ENCODE data around the gene LRFN3.
"Not testable (repeated sequence)": the region's sequence is repeated elsewhere in the genome, so short reads cannot be mapped to it uniquely, and the experiment has no call there.

The LRFN3 gene

GRCh38 chr19:35978832-35979365, 42.7 kb downstream of the LRFN3 start:
- Histone ChIP-seq H3K27me3 (ENCODE audit: control insufficient read depth, insufficient read depth, low read length) (no peaks in the 10 kb centered on the region), H3K9ac (ENCODE audit: low read depth, low read length) (no peak overlapping the region), H3K4me1 (ENCODE audit: control insufficient read depth, insufficient read depth, low read length) (no peaks in the 10 kb centered on the region), H3K4me3 (ENCODE audit: low read depth, low read length) (no peak overlapping the region), H3K36me3 (ENCODE audit: control insufficient read depth, insufficient read depth, low read length) (no peaks in the 10 kb centered on the region), H3K27ac (ENCODE audit: low read depth, low read length) (no peak overlapping the region), H3K9me3 (ENCODE audit: control insufficient read depth, insufficient read depth, low read length) (no peaks in the 10 kb centered on the region)

DNA sequence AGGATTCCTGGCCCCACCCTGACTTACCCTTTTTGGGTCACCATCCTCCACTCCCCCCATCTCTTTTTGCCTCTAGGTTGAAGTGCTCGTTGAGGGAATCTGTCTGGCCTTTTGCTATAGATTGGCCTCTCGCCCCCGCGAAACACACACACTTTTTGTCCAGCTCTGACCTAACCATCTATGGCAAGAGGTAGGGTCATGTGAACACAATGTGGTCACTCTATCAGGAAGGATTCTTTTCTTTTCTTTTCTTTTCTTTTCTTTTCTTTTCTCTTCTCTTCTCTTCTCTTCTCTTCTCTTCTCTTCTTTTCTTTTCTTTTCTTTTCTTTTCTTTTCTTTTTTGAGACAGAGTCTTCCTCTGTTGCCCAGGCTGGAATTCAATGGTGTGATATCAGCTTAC, 44.8 kb downstream of the LRFN3 start:
- H3K27ac ChIP-seq (ENCODE audit: low read depth, low read length); H3K36me3 ChIP-seq (ENCODE audit: control insufficient read depth, insufficient read depth, low read length); H3K9ac ChIP-seq (ENCODE audit: low read depth, low read length); H3K4me3 ChIP-seq (ENCODE audit: low read depth, low read length); H3K9me3 ChIP-seq (ENCODE audit: control insufficient read depth, insufficient read depth, low read length); H3K4me1 ChIP-seq (ENCODE audit: control insufficient read depth, insufficient read depth, low read length); H3K27me3 ChIP-seq (ENCODE audit: control insufficient read depth, insufficient read depth, low read length): not testable (repeated sequence)

GRCh38 chr19:35983177-35983576, 47.0 kb downstream of the LRFN3 start:
- no peaks in the 10 kb centered on the region for H3K9me3 ChIP-seq (ENCODE audit: control insufficient read depth, insufficient read depth, low read length)
- H3K4me3 ChIP-seq (ENCODE audit: low read depth, low read length), result no peak overlapping the region
- peaks cover 14% of the 10 kb centered on the region for H3K27me3 ChIP-seq (ENCODE audit: control insufficient read depth, insufficient read depth, low read length)
- H3K27ac ChIP-seq (ENCODE audit: low read depth, low read length), result no peak overlapping the region
- H3K4me1 ChIP-seq (ENCODE audit: control insufficient read depth, insufficient read depth, low read length), result no peaks in the 10 kb centered on the region
- H3K36me3 ChIP-seq (ENCODE audit: control insufficient read depth, insufficient read depth, low read length), result no peaks in the 10 kb centered on the region
- no peak overlapping the region for H3K9ac ChIP-seq (ENCODE audit: low read depth, low read length)

GRCh38 chr19:35986111-35986510, 49.9 kb downstream of the LRFN3 start:
- Histone ChIP-seq H3K4me1 (ENCODE audit: control insufficient read depth, insufficient read depth, low read length) (no peaks in the 10 kb centered on the region), H3K4me3 (ENCODE audit: low read depth, low read length) (no peak overlapping the region), H3K9ac (ENCODE audit: low read depth, low read length) (no peak overlapping the region), H3K36me3 (ENCODE audit: control insufficient read depth, insufficient read depth, low read length) (no peaks in the 10 kb centered on the region), H3K27ac (ENCODE audit: low read depth, low read length) (no peak overlapping the region), H3K9me3 (ENCODE audit: control insufficient read depth, insufficient read depth, low read length) (no peaks in the 10 kb centered on the region), H3K27me3 (ENCODE audit: control insufficient read depth, insufficient read depth, low read length) (peaks cover 14% of the 10 kb centered on the region)

DNA sequence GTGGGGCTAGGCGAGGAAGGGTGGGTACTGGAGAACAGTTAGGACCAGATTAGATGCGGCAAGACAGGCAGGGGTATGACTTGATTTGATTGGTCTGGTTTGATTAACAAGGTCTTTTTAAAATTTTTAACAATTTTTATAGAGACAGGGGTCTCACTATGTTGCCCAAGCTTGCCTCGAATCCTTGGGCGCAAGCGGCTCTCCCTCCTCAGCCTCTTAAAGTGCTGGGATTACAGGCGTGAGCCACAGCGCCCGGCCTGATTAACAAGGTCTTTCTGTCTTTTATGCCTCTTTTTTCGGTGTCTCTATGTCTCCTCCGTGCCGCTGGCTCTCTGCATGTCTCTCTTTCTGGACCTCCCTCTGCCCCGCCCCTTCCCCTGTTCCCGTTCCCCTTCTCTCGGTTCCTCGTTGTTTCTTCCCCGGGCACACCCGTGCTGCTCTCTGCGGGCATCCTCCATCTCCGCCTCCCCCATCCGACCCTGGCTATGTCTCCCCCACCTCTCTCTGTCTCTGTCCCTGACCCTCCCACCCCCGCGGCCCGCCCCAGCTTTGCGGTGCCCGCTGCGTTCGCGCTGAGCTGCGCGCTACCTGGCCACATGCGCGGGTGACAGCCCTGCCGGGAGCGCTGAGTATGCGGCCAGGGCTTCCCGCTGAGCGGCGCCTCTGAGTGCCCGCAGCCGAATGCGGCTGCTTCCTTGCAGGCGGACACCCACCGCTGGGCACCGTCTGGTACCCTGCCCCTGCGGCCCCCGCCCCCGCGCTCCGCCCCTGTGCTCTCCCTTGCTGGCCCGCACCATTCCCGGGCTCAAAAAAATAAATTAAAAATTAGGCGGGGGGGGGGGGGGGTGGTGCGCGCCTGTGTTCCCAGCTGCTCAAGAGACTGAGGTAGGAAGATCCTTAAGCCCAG, 50.7 kb downstream of the LRFN3 start:
- Histone ChIP-seq H3K9me3 (ENCODE audit: control insufficient read depth, insufficient read depth, low read length) (no peaks in the 10 kb centered on the region), H3K27ac (ENCODE audit: low read depth, low read length) (no peak overlapping the region), H3K4me1 (ENCODE audit: control insufficient read depth, insufficient read depth, low read length) (no peaks in the 10 kb centered on the region), H3K9ac (ENCODE audit: low read depth, low read length) (no peak overlapping the region), H3K4me3 (ENCODE audit: low read depth, low read length) (peak overlapping the region; percentile 55), H3K27me3 (ENCODE audit: control insufficient read depth, insufficient read depth, low read length) (peaks cover 14% of the 10 kb centered on the region), H3K36me3 (ENCODE audit: control insufficient read depth, insufficient read depth, low read length) (no peaks in the 10 kb centered on the region)

DNA sequence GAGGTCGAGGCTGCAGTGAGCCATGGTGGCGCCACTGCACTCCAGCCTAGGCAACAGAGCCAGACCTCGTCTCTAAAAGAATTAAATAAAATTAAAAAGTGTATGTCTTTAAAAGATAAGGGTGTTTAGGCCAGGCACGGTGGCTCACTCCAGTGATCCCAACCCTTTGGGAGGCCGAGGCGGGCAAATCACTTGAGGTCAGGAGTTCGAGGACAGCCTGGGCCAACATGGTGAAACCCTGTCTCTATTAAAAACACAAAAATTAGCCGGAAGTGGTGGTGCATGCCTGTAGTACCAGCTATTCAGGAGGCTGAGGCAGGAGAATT, 51.4 kb downstream of the LRFN3 start:
- H3K9ac ChIP-seq (ENCODE audit: low read depth, low read length), result no peak overlapping the region
- no peaks in the 10 kb centered on the region for H3K9me3 ChIP-seq (ENCODE audit: control insufficient read depth, insufficient read depth, low read length)
- H3K36me3 ChIP-seq (ENCODE audit: control insufficient read depth, insufficient read depth, low read length), result no peaks in the 10 kb centered on the region
- peak overlapping the region; percentile 55; the same call in 1 of the 2 replicates for H3K4me3 ChIP-seq (ENCODE audit: low read depth, low read length)
- H3K27ac ChIP-seq (ENCODE audit: low read depth, low read length), result no peak overlapping the region
- no peaks in the 10 kb centered on the region for H3K4me1 ChIP-seq (ENCODE audit: control insufficient read depth, insufficient read depth, low read length)
- H3K27me3 ChIP-seq (ENCODE audit: control insufficient read depth, insufficient read depth, low read length), result peaks cover 14% of the 10 kb centered on the region

- Histone ChIP-seq H3K4me1 (ENCODE audit: control insufficient read depth, insufficient read depth, low read length) (no peaks in the 10 kb centered on the region), H3K9me3 (ENCODE audit: control insufficient read depth, insufficient read depth, low read length) (no peaks in the 10 kb centered on the region), H3K27me3 (ENCODE audit: control insufficient read depth, insufficient read depth, low read length) (peaks cover 14% of the 10 kb centered on the region), H3K4me3 (ENCODE audit: low read depth, low read length) (no peak overlapping the region), H3K36me3 (ENCODE audit: control insufficient read depth, insufficient read depth, low read length) (no peaks in the 10 kb centered on the region), H3K9ac (ENCODE audit: low read depth, low read length) (no peak overlapping the region), H3K27ac (ENCODE audit: low read depth, low read length) (no peak overlapping the region)
Measured at GRCh38 chr19:35988824-35989223, 52.6 kb downstream of the LRFN3 start.

GRCh38 chr19:35990156-35990555, 54.0 kb downstream of the LRFN3 start:
- Histone ChIP-seq H3K9me3 (ENCODE audit: control insufficient read depth, insufficient read depth, low read length) (no peaks in the 10 kb centered on the region), H3K27me3 (ENCODE audit: control insufficient read depth, insufficient read depth, low read length) (peaks cover 14% of the 10 kb centered on the region), H3K9ac (ENCODE audit: low read depth, low read length) (no peak overlapping the region), H3K4me3 (ENCODE audit: low read depth, low read length) (no peak overlapping the region), H3K4me1 (ENCODE audit: control insufficient read depth, insufficient read depth, low read length) (no peaks in the 10 kb centered on the region), H3K36me3 (ENCODE audit: control insufficient read depth, insufficient read depth, low read length) (no peaks in the 10 kb centered on the region), H3K27ac (ENCODE audit: low read depth, low read length) (no peak overlapping the region)

DNA sequence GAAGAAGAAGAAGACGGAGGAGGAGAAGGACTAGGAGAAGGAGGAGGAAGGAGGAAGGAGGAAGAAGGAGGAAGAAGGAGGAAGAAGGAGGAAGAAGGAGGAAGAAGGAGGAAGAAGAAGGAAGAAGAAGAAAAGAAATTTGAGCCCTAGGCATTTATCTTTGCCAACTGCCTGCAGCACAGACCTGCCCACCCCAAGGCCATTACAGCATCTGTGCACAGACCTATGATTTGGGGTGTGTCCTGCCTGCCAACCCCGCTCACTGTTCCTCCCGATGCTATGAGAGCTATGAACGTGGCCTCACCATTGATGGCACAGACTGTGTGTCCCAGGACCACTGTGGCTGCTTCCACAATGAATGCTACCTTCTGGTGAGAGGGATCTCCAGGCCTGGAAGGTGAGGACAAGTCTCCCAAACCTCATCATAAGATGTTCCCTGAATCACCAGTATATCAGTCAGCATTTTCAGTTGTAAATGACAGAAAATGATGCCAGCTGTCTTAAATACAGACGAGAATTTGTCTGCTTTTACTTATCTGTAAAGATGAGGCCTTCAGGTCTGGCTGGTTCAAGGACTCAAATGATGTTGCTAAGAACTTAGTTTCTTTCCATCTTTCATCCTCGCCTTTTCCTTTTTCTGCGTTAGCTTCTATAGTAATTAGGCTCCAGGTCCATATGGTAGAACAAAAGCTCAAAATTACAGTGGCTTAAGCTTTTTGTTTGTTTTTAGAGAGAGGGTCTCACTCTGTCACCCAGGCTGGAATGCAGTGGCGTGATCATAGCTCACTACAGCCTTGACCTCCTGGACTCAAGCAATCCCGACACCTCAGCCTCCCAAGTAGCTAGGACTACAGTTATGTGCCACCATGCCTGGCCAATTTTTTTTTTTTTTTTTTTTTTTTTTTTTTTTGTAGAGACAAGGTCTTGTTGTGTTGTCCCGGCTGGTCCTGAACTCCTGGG, 54.9 kb downstream of the LRFN3 start:
- no peak overlapping the region for H3K27ac ChIP-seq (ENCODE audit: low read depth, low read length)
- H3K4me3 ChIP-seq (ENCODE audit: low read depth, low read length), result no peak overlapping the region
- H3K27me3 ChIP-seq (ENCODE audit: control insufficient read depth, insufficient read depth, low read length), result peaks cover 6% of the 10 kb centered on the region
- no peaks in the 10 kb centered on the region for H3K4me1 ChIP-seq (ENCODE audit: control insufficient read depth, insufficient read depth, low read length)
- H3K36me3 ChIP-seq (ENCODE audit: control insufficient read depth, insufficient read depth, low read length), result no peaks in the 10 kb centered on the region
- H3K9ac ChIP-seq (ENCODE audit: low read depth, low read length), result no peak overlapping the region
- no peaks in the 10 kb centered on the region for H3K9me3 ChIP-seq (ENCODE audit: control insufficient read depth, insufficient read depth, low read length)

DNA sequence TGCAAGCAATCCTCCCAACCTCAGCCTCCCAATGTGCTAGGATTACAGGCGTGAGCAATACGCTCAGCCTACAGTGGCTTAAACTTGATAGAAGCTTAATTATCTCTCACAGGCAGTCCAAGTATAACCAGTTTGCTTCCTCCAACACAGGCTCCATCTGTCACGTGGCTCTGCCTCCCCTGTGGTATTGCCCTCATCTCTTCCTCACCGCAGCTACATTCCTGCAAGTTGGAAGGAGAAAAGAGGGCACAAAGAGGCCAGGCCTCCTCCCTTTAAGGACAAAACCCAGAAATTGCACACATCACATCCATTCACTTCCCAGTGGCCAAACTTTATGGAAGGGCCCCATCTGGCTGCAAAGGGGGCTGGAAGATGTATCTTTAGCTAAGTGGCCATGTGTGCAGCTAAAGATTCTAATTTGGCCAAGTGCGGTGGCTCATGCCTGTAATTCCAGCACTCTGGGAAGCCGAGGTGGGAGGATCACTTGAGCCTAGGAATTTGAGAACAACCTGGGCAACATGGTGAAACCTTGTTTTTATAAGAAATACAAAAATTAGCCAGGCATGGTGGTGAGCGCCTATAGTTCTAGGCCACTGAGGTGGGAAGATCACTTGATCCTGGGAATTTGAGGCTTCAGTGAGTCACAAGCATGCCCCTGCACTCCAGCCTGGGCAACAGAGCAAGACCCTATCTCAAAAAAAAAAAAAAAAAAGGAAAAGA, 55.7 kb downstream of the LRFN3 start:
- Histone ChIP-seq H3K27ac (ENCODE audit: low read depth, low read length) (no peak overlapping the region), H3K27me3 (ENCODE audit: control insufficient read depth, insufficient read depth, low read length) (no peaks in the 10 kb centered on the region; the same call in 1 of the 2 replicates), H3K36me3 (ENCODE audit: control insufficient read depth, insufficient read depth, low read length) (no peaks in the 10 kb centered on the region), H3K4me1 (ENCODE audit: control insufficient read depth, insufficient read depth, low read length) (no peaks in the 10 kb centered on the region), H3K4me3 (ENCODE audit: low read depth, low read length) (no peak overlapping the region), H3K9ac (ENCODE audit: low read depth, low read length) (no peak overlapping the region), H3K9me3 (ENCODE audit: control insufficient read depth, insufficient read depth, low read length) (no peaks in the 10 kb centered on the region)
